GM23248 (cell line): Measurements from ENCODE around the gene NAIF1. TPM values are rescaled to one million over a fixed set of nuclear protein-coding genes. Genes with fewer than 3 reads are reported as not detected.

Experiments
- DNase-seq: peaks from one replicate; pipeline ENCODE4 v3.0.0-alpha.2; 2015
- H2AFZ ChIP-seq: fragments of 200-600 bp; sonication (generic); 2 replicates; pipeline ENCODE4 v1.6.1; 2016; ENCODE audit warnings: antibody characterized with exemption
- H3F3A ChIP-seq: fragments of 200-600 bp; sonication (generic); 2 replicates; pipeline ENCODE4 v1.6.1; 2016; ENCODE audit warnings: mild to moderate bottlenecking, antibody characterized with exemption, mixed run types; ENCODE audit not compliant: insufficient read depth
- H3K27ac ChIP-seq: fragments of 200-600 bp; sonication (generic); 2 replicates; pipeline ENCODE4 v1.5.1; 2016; ENCODE audit warnings: mild to moderate bottlenecking
- H3K27me3 ChIP-seq: fragments of 200-600 bp; sonication (generic); replicated peaks from 2 replicates; pipeline ENCODE4 v1.6.1; 2016; ENCODE audit warnings: mild to moderate bottlenecking; ENCODE audit not compliant: insufficient read depth
- H3K36me3 ChIP-seq: fragments of 200-600 bp; sonication (generic); 2 replicates; pipeline ENCODE4 v1.6.1; 2016; ENCODE audit warnings: low read depth, mild to moderate bottlenecking
- H3K4me1 ChIP-seq: fragments of 200-600 bp; sonication (generic); 2 replicates; pipeline ENCODE4 v1.6.1; 2016; ENCODE audit warnings: mild to moderate bottlenecking; ENCODE audit not compliant: insufficient read depth
- H3K4me2 ChIP-seq: fragments of 200-600 bp; sonication (generic); one replicate; pipeline ENCODE4 v1.6.1; 2016; ENCODE audit warnings: mild to moderate bottlenecking; ENCODE audit not compliant: unreplicated experiment
- H3K4me3 ChIP-seq: fragments of 200-600 bp; sonication (generic); 2 replicates; pipeline ENCODE4 v1.5.1; 2016; ENCODE audit warnings: mild to moderate bottlenecking
- H3K79me2 ChIP-seq: fragments of 200-600 bp; sonication (generic); 2 replicates; pipeline ENCODE4 v1.6.1; 2016; ENCODE audit warnings: mild to moderate bottlenecking; ENCODE audit not compliant: insufficient read depth
- H3K9ac ChIP-seq: fragments of 200-600 bp; sonication (generic); 2 replicates; pipeline ENCODE4 v1.6.1; 2016; ENCODE audit warnings: mild to moderate bottlenecking
- H3K9me2 ChIP-seq: fragments of 200-600 bp; sonication (generic); 2 replicates; pipeline ENCODE4 v1.6.1; 2016; ENCODE audit warnings: mixed run types, mild to moderate bottlenecking, moderate library complexity; ENCODE audit not compliant: insufficient read depth
- H3K9me3 ChIP-seq: fragments of 200-600 bp; sonication (generic); one replicate; pipeline ENCODE4 v1.6.1; 2017; ENCODE audit warnings: low read depth
- H4K20me1 ChIP-seq: fragments of 200-600 bp; sonication (generic); 2 replicates; pipeline ENCODE4 v1.6.0; 2016; ENCODE audit not compliant: insufficient read depth
- EZH2 ChIP-seq: fragments of 200-600 bp; sonication (generic); IDR thresholded peaks from 2 replicates; pipeline ENCODE4 v1.6.1; 2018; ENCODE audit warnings: antibody characterized with exemption, mild to moderate bottlenecking; ENCODE audit not compliant: insufficient read depth, poor library complexity, severe bottlenecking
- EZH2phosphoT487 ChIP-seq: fragments of 200-600 bp; sonication (generic); IDR thresholded peaks from 2 replicates; pipeline ENCODE4 v1.6.1; 2018; ENCODE audit warnings: antibody characterized with exemption, moderate library complexity, mild to moderate bottlenecking, low read depth; ENCODE audit not compliant: insufficient read depth
- WGBS, 2 experiments: methylation state at CpG; one replicate each; pipeline ENCODE4 v1.1.6; 2015 to 2017; ENCODE audit warnings: low lambda C conversion rate in 2 of 2, low coverage in 1 of 2; ENCODE audit errors: missing lambda C conversion rate in 2 of 2; 5-methylcytosine and 5-hydroxymethylcytosine counted together
- in situ Hi-C: fragments of 300-500 bp; cut with MboI; formaldehyde crosslinking; loops from 2 replicates; pipeline ENCODE4 v1.15.0; 2020
- polyA plus RNA-seq: library from polyadenylated mRNA; unstranded; fragments of >200 nt; fragmentation: Nextera tagmentation; extraction: Ambion mirVana; gene quantifications from 2 replicates; pipeline ENCODE4 v1.2.1, GENCODE V29; 2016
- total RNA-seq: library from RNA; depleted of rRNA; stranded (reverse); fragments of >200 nt; shearing (Covaris generic); gene quantifications from 2 replicates; pipeline ENCODE4 v1.2.3, GENCODE V29; 2014

The NAIF1 gene
- total and polyA plus RNA-seq, 2 experiments from 2014 or later = 4.8 to 9.5 TPM

DNA sequence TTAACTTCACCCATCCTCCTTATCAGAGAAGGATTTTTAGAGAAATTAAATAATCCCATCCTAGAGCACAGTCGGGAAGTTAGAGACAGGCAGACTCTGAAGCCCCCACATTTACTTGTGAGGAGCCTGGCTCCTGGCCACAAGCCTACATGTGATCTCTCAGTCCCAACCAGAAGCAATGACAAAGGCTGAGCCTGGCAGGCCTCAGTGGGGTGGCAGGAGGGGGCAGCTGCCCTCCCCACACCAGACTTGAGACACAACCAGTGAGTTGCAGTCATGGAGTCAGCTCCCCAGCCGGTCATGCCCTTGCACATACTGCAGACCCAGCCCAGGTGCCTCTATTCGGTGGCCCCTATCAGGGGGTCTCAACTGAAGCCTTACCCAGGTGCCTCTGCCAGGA, 11.0 kb downstream of the NAIF1 start:
- H3K4me2 ChIP-seq = no peak overlapping the region
- H2AFZ ChIP-seq = no peak overlapping the region
- TF ChIP-seq EZH2phosphoT487 (no peak), EZH2 (no peak)
- H4K20me1 ChIP-seq = no peaks in the 10 kb centered on the region
- H3F3A ChIP-seq = no peaks in the 10 kb centered on the region
- H3K4me1 ChIP-seq = no peaks in the 10 kb centered on the region
- H3K9me3 ChIP-seq = no peaks in the 10 kb centered on the region
- no peaks in the 10 kb centered on the region for H3K36me3 ChIP-seq
- H3K9me2 ChIP-seq = no peaks in the 10 kb centered on the region
- H3K27ac ChIP-seq = no peak overlapping the region
- H3K4me3 ChIP-seq = no peak overlapping the region
- H3K9ac ChIP-seq = no peak overlapping the region
- no peak for DNase-seq
- H3K79me2 ChIP-seq = no peaks in the 10 kb centered on the region
- no peaks in the 10 kb centered on the region for H3K27me3 ChIP-seq
- in situ Hi-C loops = no loop called here
- WGBS, 2 experiments = 87 to 94% methylated on average over 3 of the region's 3 CpGs

DNA sequence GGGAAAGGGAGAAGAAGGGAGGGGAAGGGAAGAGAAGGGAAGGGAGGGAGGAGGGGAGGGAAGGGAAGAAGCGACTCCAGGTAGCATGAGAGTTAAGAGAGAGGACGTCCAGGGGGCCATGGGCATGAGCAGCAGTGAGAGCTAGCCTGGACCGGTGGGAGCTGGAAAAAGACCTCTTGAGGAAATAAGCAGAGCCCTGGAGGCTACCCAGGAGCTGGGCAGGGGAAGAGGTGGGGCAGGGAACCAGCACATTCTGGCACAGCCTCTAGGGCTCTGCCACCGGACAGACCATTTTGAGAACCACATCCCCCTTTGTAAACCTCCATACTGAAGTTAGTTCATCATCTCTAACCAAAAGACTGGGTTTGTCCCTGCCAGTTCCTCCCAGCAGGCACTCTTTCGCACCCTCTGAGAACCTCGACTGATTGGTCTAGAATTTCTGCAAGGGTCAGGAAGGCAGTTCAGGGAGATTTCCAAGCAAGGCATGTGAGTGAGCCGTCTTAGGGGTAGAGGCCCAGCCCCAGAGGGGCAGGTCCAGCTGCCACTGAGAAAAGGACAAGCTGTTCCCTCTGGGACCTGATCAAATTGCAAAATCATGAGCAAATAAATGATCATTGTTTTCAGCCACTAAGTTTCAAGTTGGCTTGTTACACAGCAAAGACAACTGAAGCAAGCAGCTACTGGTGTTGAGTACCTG, 11.6 kb downstream of the NAIF1 start:
- Histone ChIP-seq H3K4me3 (no peak overlapping the region), H3K79me2 (no peaks in the 10 kb centered on the region), H3K4me1 (no peaks in the 10 kb centered on the region), H3K27ac (no peak overlapping the region), H3F3A (no peaks in the 10 kb centered on the region), H3K27me3 (no peaks in the 10 kb centered on the region), H3K9me3 (no peaks in the 10 kb centered on the region), H3K9me2 (no peaks in the 10 kb centered on the region), H4K20me1 (no peaks in the 10 kb centered on the region), H3K4me2 (no peak overlapping the region), H3K9ac (no peak overlapping the region), H2AFZ (no peak overlapping the region), H3K36me3 (no peaks in the 10 kb centered on the region)
- no peak for TF ChIP-seq EZH2phosphoT487
- in situ Hi-C loops = no loop called here
- WGBS, 2 experiments = 10 to 23% methylated on average over 4 to 7 of the region's 7 CpGs
- DNase-seq = no peak

DNA sequence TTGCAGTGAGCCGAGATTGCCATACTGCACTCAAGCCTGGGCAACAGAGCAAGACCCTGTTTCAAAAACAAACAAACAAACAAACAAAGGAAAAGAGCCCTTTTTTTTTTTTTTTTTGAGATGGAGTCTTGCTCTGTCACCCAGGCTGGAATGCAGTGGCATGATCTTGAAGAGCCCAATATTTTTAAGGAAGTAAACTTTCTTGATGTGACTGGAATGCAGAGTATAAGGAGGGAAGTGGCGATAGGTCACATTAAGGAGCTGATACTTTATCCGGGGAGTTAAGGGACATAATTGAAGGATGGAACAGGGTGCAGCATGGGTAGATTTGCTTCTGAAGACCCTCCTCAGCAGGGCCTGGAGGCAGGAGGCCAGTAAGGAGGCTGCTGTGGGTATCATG, 13.0 kb downstream of the NAIF1 start:
- 75 to 85% methylated on average over 3 of the region's 3 CpGs for WGBS, 2 experiments
- in situ Hi-C loops = no loop called here
- TF ChIP-seq EZH2 = no peak
- TF ChIP-seq EZH2phosphoT487 = no peak

DNA sequence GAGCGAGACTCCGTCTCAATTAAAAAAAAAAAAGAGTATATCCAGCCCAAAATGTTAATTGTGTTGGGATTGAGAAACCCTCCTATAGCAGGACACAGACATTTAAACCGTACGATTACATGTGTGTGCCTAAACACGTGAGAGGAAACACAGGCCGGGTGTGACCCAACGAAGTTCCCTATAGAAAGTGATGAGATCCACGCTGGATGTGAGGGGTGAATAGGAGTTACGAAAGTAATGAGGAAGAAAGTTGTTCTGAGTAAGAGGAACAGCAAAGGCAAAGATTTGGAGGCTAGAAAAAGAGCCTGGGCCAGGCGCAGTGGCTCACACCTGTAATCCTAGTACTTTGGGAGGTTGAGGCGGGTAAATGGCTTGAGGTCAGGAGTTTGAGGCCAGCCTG, 13.6 kb downstream of the NAIF1 start:
- Histone ChIP-seq H3K79me2 (no peaks in the 10 kb centered on the region), H3K9me3 (no peaks in the 10 kb centered on the region), H3K9ac (no peak overlapping the region), H3K4me1 (no peaks in the 10 kb centered on the region), H3K27ac (no peak overlapping the region), H3K36me3 (no peaks in the 10 kb centered on the region), H3K4me3 (no peak overlapping the region), H3K9me2 (no peaks in the 10 kb centered on the region), H2AFZ (no peak overlapping the region), H4K20me1 (no peaks in the 10 kb centered on the region), H3K4me2 (no peak overlapping the region), H3K27me3 (no peaks in the 10 kb centered on the region), H3F3A (no peaks in the 10 kb centered on the region)
- no peak for DNase-seq
- in situ Hi-C loops = no loop called here
- WGBS, 2 experiments = 89 to 94% methylated on average over 11 of the region's 11 CpGs
- TF ChIP-seq EZH2 (no peak), EZH2phosphoT487 (no peak)

More for the DNA sequence above, 13.0 kb downstream of the NAIF1 start:
- Histone ChIP-seq H2AFZ (no peak overlapping the region), H3K9ac (no peak overlapping the region), H3K9me3 (no peaks in the 10 kb centered on the region), H3K9me2 (no peaks in the 10 kb centered on the region), H4K20me1 (no peaks in the 10 kb centered on the region), H3K27ac (no peak overlapping the region), H3K79me2 (no peaks in the 10 kb centered on the region), H3K27me3 (no peaks in the 10 kb centered on the region), H3K36me3 (no peaks in the 10 kb centered on the region), H3F3A (no peaks in the 10 kb centered on the region), H3K4me1 (no peaks in the 10 kb centered on the region), H3K4me2 (no peak overlapping the region), H3K4me3 (no peak overlapping the region)
- DNase-seq = no peak
